ENCODE data around the gene NIN.
"Not testable (repeated sequence)": the region's sequence is repeated elsewhere in the genome, so short reads cannot be mapped to it uniquely, and the experiment has no call there.

NIN gene

GRCh38 chr14:50815058-50815457 lies 15.9 kb downstream of the NIN start:
- not testable (repeated sequence) for DNase-seq

DNA sequence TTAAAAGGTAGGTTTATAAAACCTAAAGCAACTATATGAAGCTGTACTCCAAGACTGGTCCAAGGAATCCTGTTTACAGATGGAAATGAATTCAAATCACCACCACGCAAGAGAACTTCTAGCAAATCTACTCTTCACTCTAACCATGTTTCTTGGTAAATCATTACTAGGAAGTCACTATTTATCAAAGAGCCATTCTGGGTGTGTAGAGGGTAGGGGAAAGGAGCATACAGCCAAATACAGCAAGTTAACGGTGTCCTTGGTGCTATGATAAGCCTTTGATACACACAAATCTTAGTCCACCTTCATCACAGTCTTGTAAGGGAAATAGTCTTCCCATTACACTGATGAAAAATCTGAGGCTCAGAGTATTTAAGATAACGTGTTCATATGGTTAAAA lies 16.8 kb downstream of the NIN start:
- DNase-seq, result no peak

GRCh38 chr14:50813544-50813863 lies 17.5 kb downstream of the NIN start:
- no peak for DNase-seq

- DNase-seq, result no peak
Measured at GRCh38 chr14:50812856-50813543, 18.0 kb downstream of the NIN start.

GRCh38 chr14:50812180-50812579 lies 18.8 kb downstream of the NIN start:
- DNase-seq, result no peak

- no peak for DNase-seq
Measured at GRCh38 chr14:50808053-50808452, 22.9 kb downstream of the NIN start.

GRCh38 chr14:50806241-50806933 lies 24.6 kb downstream of the NIN start:
- DNase-seq, result no peak

DNA sequence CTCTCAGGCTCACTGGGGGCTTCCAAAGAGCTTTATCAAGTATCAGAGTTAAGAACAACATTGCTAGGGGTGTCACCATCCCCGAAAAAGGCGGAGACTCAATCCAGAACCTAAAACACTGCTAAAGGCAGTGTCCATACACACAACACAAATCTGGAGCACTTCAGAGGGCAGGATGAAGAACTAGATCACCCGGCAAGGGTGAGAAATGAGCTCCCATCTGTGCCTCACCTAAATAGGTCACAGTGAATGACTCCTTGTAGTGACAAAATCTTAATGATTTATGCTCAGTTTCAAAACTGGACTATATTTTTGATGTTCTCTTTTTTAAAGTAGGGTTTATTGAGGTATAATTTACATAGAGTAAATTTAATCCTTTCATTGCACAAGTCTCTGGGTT lies 25.6 kb downstream of the NIN start:
- no peak for DNase-seq

DNA sequence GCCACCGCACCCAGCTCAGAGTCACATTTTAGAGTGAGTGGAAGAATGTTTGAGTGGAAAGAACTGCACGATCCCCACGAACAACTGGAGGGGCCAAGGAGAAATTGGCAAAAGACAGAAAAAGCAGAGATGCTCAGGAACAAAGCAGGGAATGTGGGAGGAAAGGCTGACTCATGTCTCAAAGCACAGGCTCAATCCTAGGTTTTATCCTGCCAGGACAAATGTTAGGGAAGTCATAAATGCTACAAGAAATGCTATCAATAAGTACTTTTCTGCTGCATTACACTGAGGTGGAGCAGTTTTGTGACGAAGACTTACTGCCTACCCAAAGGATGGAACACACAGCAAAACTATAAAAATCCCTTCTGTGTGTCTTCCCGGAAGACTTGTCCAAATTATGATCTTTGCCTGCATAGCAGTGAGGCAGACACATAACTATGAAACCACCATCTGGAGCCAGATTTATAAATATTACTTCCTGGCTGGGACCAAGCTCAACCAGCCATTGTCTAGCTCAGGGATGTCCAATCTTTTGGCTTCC lies 26.7 kb downstream of the NIN start:
- no peak for DNase-seq

- no peak for DNase-seq
Measured at GRCh38 chr14:50801706-50802105, 29.3 kb downstream of the NIN start.

DNA sequence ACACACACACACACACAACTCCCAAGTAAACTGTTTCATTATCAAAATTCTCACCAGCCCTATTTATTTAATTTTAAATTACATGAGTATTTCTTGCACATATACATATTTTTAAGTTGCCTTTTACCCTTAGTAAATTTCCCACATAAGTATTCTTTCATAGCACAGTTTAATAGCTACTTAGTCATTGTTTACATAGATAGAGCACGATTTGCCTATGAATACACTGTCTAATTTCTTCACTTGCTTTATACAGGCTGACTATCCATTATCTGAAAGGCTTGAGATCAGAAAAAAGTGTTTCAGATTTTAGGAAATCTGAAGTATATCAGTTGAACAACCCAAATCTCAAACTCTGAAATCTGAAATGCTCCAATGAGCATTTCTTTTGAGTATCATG lies 30.9 kb downstream of the NIN start:
- no peak for DNase-seq

- DNase-seq, result no peak
Measured at GRCh38 chr14:50798048-50798421, 32.9 kb downstream of the NIN start.

DNA sequence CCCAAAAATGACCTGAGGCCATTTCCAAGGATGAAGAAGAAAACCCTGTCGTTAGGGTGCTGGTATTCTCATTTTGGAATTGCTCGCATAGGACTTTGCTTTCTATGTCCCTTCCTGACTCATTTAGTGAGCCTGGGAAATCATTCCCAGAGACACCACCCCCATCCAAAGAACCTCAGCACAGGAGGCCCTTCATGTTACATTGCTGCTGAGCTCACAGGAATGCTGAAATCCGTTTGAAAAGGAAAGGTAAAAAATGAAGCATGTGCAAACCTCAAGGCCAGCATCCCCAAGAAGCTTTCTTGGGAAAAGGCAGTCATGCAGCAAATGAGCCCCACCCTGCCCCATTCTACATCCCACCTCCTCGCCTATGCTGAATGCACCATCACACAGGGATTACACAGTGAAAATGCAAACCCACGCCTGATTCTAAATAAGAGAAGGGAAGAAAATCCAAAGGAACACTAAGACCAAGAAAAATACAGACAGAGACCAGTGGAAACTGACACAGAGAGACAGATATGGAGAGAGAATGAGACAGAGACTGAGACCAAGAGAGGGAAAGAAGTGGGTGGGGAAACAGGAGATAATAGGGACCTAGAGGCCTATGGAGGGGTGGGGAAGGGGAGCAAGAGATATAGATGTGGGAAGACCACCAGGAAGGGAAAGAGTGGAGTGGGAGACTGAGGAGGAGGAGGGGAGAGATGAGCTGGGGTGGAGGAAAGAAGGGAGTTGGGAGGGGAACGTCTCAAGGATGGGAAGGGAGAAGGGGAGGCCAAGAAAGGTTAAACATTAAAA lies 33.5 kb downstream of the NIN start:
- DNase-seq, result no peak

DNA sequence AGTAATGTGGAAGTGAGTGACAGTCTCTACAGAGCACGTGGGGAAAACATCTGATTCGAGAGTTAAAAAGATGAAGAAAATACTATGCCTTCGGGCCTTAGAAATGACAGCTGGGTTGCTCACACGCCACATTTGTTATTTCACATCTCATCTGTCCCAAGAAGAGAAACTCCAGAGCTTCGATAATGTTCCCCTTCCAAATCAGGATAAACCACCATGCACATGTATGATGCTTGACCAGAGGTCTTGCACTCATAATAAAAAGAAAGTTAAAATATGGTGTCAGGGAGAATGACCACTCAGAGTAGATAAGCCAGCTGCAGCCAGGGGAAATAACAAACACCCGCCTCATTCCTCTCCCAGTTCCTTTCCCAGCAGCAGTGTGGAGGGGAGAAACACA lies 34.6 kb downstream of the NIN start:
- DNase-seq, result no peak

DNA sequence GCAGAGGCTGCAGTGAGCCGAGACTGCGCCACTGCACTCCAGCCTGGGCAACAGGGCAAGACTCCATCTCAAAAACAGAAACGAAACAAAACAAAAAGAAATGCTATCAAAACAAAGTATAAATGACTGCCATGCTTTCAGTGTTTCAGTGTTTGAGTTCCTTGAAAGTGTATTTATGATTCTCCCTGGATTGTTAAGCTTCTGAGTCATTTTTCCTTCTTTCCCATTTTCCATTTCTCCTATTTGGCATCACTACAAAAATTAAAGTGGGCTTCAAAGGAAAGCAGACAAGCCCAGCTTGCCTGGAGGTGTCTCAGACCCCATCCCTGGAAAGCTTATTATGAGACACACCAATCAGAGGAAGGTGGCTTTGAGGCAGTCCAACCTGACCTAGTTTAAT lies 35.1 kb downstream of the NIN start:
- DNase-seq, result no peak

DNA sequence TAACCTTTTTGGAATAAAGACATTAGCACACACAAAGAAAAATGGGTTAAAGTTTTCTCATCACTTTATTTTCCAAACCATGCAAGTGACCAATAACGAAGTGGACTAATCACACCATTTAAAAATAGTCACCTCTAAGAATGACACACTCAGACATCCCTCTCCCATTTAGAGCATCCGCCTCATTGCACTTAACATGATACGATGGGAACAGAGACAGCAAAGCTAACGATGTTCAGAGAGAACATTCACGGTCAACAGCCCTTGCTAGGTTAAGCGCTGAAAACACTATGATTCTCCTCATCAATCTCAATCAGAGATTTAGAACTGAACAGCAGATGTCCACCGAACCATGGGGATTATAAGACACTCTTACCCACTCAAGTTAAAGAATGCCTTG lies 35.8 kb downstream of the NIN start:
- DNase-seq, result no peak

DNA sequence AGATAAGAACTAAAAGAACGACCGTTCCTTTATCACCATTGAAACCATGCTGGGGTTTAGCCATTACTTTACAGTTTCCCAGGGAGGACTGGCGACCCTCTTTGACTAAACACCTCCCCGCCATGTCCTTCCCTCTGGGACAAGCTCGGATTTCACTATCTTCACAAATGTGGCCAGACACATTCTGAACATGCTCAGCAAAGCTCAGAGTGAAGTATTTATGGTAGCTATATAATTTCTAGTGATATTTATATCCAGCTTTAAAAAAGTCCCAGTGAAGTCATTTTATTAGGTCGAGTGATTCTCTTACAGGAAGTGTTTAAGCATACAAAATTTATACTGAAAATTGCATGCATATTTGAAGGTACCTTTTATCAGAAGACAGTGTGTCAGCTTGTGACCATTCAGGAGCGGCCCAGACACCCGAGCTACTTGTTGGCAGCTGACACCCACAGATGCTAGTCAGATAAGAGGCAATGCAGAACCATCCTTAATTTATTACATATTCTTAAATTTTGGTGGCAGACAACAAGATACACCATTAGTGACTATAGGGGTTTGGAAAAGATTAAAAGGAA lies 36.8 kb downstream of the NIN start:
- no peak for DNase-seq

- DNase-seq, result no peak
Measured at GRCh38 chr14:50792634-50793068, 38.3 kb downstream of the NIN start.

DNA sequence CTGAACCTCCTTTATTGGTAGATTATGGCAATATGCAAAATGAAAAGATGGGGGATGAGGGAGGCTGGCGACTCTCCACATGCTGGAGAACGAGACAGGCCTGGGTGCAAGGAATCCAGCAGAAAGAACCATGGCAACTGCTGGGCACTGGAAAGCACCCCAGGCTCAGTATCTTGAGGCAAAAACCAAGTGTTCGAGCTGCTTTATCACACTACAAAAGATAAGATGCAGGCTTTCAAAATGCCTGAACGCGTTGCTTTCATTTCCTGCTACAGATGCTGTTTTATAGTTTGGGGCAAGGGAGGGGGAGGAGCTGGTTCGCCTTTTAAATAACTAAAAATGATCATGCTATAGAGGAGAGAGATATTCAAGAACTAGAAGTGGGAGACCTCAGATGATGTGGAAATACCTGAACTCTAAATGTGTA lies 38.9 kb downstream of the NIN start:
- no peak for DNase-seq

DNA sequence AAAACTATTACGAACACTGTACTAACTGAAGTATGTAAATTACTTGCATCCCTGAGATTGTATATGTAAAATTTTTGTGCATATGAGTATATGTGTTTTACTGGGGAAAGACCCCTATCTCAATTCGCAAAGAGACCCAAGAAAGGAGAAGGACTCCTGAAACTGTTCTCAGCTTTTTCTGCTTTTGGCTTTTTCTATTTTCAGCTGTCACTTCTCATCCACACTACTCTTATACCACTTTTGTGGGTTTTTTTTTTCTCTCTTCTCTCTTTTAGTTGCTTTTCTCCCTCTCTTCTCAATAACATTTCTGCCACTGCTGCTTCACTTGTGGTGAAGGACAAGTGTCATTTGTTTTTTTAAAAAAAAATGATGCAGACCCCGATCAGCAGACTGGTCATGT lies 39.8 kb downstream of the NIN start:
- DNase-seq, result no peak

DNA sequence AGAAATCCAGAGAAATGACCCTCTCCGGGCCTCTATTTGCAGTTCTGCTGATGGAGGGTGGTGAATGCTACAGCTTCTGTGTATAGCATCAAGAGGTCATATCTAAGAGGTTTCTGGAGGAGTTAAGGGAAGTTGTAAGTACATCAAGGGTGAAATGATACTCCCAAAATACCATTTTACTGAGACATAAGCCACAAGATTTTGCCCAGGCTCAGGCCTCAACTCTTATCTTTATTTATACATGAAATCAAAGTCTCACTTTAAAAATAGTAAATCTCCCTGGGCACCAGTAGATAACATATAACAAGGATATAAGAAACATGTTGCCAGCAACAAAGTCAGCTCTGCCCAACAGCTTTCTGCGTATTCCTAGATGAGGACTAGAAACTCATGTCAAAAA lies 40.4 kb downstream of the NIN start:
- no peak for DNase-seq

GRCh38 chr14:50786751-50787464 lies 44.1 kb downstream of the NIN start:
- DNase-seq, result no peak
